Inferior parietal cortex (tissue), 1 donor: ENCODE data around the gene USP2.

Experiments
- DNase-seq: peaks from one replicate; pipeline ENCODE4 v3.0.0-alpha.2; 2016; ENCODE audit errors: extremely low spot score

The USP2 gene

DNA sequence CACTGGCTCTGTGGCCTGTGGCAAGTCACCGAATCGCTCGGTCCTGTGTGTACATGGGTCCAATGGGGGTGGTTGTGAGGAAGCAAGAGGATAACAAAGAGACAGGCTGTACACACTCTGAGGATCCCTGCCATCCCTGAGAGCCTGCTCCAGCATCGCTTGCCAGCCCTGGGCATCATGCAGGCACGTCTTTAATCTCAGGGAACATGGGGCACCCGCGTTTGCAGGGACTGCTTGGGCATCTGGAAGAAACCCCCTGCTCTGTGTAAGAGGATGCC, 39.5 kb downstream of the USP2 start:
- no peak for DNase-seq

- DNase-seq: no peak
These were observed 40.1 kb downstream of the USP2 start for GRCh38 chr11:119341222-119342022.

- DNase-seq: no peak
These were observed 40.9 kb downstream of the USP2 start, which contains the start of gene C1QTNF5 for GRCh38 chr11:119340335-119341221. Gene C1QTNF5, minus strand, starts transcription at chr11:119340883. Its CDS starts 486 bp downstream, at chr11:119340397.

DNA sequence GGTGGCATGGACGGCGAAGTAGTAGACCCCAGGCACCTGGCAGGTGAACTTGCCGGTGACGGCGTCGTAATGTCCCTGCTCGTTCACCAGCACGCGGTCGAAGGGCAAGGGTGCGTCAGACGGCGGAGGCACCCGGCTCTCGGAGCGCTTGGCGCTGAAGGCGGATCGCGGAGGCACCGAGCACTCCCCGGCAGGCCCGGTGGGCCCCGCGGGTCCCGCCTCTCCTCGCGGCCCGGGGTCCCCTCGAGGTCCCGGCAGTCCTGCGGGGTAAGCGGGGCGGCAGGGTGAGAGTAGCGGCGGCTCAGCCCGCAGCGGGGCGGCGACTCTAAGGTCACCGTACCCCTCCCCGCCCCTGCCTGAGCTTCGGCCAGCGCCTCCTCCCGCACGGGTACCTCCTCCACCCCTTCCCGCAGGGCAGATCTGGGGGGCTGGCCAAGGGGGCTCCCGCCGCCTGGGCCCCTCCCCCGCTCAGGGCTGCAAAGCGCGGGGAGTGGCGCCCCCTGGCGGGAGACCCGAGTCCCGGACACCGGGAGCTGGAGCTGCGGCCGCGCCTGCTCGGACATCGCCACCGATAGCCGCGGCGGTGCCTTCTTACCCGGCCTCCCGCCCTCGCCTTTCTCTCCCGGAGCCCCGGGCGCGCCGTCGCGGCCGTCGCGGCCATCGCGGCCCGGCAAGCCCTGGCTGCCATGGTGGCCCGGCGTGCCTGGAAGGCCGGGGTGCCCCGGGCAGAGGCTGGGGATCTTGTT, 41.7 kb downstream of the USP2 start:
- DNase-seq: peak; percentile 63

DNA sequence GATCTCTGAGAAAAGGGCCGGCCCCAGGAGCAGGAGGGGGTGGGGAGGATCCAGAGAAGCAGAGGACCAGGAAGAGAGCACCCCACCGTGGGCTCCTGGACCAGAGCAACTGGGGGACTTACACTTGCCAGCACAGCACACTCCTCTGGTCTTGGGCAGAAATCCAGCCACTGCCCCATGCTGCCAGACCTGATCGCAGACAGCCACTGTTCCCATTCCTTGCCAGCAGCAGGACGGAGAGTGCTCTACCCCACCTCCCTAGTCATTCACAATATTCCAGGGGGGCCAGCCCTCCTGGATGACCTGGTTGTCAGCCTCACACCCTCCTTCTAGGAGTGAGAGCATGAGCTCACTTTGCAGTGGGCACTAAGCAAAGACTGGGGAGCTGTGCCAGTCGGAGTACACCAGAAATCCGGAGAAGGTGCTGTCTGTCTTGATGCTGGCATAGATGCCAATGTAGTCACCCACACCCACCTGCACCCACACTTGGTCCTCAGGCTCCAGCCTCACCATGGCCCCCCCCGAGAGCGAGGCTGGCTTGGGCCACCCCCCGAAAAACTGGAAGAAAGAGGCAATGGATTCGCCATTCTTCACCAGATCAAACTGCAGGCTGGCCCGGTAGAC, 42.4 kb downstream of the USP2 start:
- DNase-seq: no peak

DNA sequence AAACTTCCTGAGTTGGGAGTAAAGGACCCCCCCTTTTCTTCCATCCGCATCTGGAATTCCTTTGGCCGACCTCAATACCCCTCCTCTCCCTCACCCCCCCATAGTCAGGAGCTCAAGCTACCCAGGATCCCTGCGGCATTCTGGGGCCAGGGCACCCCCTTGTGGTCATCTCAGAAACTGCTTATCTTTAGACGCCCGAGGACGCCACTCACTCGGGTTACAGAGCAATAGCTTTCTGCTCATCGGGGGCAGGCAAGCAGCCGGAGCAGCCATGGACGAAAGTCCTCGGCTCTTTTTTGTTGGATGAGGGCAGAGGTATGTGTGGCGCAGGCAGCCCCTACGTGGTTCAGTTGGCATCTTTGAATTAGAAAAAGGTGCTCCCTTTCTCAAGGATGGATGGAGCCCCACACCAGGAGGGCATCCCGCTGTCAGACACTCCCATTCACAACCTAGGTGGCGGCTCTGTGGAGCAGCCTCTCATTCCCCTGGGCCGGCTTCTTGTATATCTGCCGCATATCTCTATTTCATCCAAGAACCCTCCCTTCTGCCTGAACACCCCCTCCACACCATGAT, 43.1 kb downstream of the USP2 start:
- DNase-seq: peak; percentile 91

GRCh38 chr11:119337581-119338317, 43.7 kb downstream of the USP2 start:
- DNase-seq: no peak

DNA sequence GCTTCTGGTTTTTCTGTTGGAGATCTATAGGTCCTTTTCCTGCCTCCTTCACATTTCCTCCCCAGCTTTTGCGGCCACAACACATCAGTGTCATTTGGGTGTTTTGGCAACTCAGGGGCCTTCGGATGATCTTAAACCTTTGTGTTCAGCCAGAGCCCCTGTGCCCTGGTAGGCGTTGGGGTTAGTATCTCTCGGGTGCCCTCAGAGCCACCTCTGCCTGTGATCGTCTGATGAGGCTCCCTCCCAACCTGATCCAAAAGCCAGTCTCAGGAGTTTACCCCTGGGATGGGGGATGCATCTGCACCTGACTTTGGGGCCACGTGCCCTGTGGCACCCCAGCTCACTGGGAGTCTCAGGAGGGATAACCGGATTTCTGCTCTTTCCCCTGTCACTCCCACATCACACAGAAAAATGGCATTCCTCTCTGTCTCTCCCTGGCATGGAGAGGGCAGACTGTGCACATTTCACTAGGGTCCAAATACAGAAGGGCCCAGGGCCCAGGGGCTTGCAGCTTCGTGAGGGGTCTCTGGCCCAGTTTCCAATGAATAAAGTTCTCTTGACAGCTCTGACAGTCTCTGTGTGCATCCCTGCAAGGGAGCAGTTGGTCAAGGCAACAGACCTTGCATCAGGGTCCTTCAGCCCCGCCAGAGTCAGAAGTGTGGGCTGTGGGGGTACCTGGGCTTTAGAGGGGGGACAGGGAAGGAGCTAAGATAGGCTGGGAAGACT, 44.6 kb downstream of the USP2 start:
- no peak for DNase-seq

DNA sequence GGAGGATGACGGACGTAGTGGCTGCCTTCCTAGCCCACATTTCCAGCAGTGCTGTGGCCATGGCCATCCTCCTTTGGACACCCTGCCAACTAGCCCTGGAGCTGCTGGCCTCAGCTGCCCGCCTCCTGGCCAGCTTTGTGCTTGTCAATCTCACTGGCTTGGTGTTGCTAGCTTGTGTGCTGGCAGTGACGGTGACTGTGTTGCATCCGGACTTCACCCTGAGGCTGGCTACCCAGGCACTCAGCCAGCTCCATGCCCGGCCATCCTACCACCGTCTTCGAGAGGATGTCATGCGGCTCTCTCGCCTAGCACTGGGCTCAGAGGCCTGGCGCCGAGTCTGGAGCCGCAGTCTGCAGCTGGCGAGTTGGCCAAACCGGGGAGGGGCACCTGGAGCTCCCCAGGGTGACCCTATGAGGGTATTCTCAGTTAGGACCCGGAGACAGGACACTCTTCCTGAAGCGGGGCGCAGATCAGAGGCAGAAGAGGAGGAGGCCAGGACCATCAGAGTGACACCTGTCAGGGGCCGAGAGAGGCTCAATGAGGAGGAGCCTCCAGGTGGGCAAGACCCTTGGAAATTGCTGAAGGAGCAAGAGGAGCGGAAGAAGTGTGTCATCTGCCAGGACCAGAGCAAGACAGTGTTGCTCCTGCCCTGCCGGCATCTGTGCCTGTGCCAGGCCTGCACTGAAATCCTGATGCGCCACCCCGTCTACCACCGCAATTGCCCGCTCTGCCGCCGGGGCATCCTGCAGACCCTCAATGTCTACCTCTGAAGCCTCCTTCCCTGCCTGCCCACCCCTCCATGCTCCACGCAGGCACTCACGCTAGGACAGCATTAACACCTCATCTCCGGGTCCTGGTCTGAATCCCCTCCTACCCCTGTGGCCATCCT, 45.6 kb downstream of the USP2 start:
- DNase-seq: no peak

DNA sequence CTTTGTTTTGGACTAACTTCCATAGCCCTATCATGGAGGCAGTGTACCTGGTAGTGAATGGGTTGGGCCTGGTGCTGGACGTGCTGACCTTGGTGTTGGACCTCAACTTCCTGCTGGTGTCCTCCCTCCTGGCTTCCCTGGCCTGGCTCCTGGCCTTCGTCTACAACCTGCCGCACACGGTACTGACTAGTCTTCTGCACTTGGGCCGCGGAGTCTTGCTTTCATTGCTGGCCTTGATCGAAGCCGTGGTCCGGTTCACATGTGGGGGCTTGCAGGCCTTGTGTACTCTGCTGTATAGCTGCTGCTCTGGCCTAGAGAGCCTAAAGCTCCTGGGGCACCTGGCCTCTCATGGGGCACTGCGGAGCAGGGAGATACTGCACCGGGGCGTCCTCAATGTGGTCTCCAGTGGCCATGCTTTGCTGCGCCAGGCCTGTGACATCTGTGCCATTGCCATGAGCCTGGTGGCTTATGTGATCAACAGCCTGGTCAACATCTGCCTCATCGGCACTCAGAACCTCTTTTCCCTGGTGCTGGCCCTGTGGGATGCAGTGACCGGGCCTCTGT, 46.3 kb downstream of the USP2 start:
- DNase-seq: no peak

GRCh38 chr11:119334174-119334930, 47.1 kb downstream of the USP2 start, which contains the start of gene RNF26:
Gene RNF26, plus strand, starts transcription at chr11:119334527. Its CDS starts 596 bp downstream, at chr11:119335123.
- DNase-seq: peak; percentile 100

GRCh38 chr11:119332111-119332765, 49.3 kb downstream of the USP2 start:
- DNase-seq: no peak

DNA sequence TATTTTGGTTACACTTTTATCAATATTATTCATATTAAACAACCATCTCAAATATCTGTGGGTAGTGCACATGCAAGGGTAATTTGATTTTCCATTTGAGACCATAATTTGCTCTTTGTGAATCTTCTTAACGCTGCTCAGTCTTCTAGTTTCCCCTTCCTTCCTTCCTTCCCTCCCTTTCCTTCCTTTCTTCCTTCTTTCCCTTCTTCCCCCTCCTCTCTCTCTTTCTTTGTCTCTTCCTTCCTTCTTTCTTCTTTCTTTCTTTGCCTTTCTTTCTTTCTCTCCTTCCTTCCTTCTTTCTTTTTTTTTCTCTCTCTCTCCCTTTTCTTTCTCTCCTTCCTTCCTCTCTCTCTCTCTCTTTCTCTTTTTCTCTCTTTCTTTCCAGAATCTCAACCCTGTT, 51.3 kb downstream of the USP2 start:
- no peak for DNase-seq

DNA sequence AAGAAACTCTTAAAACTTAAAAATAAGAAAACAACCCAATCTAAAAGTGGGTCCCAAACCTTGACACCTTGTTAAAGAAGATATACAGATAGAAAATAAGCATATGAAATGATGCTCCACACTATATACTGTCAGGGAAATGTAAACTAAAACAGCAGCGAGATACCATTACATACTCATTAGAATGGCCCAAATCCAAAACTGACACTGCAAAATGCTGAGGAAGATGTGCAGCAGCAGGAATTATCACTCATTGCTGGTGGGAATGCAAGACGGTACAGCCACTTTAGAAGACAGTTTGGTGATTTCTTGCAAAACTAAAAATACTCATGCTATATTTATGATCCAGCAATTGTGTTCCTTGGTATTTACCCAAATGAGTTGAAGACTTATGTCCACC, 52.2 kb downstream of the USP2 start:
- no peak for DNase-seq

- DNase-seq: no peak
These were observed 57.3 kb downstream of the USP2 start for GRCh38 chr11:119324189-119324588.

DNA sequence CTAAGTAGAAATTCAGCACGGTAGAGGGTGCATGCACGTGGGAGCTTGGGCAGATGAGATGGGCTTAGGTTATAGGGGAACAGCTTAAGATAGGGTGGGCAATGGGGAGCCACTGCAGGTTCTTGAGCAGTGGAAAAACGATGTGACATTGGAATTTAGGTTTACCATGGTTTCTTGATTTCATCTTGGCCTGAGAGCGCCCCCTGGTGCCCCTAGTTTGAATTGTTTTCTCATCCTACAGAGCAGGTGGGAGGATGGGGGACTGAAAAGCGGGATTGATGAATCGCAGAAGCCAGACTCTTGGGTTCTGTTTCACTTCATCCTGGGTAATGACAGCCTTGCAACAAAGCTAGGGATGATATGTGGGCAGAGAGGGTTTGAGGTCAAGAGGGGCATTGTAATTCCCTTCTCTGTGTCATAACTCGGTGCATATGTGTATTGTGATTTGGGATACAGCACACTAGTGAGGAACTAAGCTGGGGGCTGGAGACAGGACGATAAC, 57.9 kb downstream of the USP2 start:
- DNase-seq: peak; percentile 89

DNA sequence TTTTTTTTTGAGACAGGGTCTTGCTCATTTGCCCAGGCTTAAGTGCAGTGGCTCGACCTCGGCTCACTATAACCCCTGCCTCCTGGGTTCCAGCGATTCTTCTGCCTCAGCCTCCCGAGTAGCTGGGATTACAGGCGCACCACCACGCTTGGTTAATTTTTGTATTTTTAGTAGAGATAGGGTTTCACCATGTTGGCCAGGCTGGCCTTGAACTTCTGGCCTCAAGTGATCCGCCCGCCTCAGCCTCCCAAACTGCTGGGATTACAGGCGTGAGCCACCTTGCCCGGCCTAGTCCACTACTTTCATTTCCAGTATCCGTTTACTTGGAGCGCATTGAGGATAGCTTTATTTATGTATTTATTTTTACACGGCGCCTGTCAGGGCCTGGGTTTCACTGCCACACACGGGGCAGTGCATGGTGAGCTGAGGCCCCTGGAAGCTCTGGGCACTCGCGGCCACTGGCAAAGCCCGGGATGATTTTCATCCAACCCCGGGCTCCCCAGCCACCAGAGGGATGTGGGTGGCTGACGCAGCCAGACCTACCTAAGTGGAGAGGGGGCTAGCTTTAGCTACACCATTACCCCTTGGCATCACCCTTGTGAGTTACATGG, 58.5 kb downstream of the USP2 start:
- no peak for DNase-seq
